ENCODE results near the gene TMED6. TPM values are rescaled to one million over a fixed set of nuclear protein-coding genes. Genes with fewer than 3 reads are reported as not detected.

The TMED6 gene
- total and polyA plus RNA-seq, 2 donors (not counting 3 experiments of a cell fraction or from before 2014, with no cell fraction given) = 1.2 TPM; not detected in 1

- Histone ChIP-seq H3K27ac (ENCODE audit: insufficient read depth, low read depth, low read length) (no peak overlapping the region), H3K9me3 (replicated peaks; ENCODE audit: control insufficient read depth, insufficient read depth, low read length) (no peaks in the 10 kb centered on the region), H3K9me1 (replicated peaks; ENCODE audit: control insufficient read depth, extremely low read depth, insufficient read depth, low read length) (no peaks in the 10 kb centered on the region), H2AFZ (ENCODE audit: low read depth, low read length) (no peak overlapping the region), H3K79me2 (ENCODE audit: control insufficient read depth, insufficient read depth, low read length) (peaks cover 7% of the 10 kb centered on the region), H3K9ac (replicated peaks; ENCODE audit: extremely low read depth, insufficient read depth, low read length) (no peak overlapping the region), H3K4me1 (ENCODE audit: control insufficient read depth, extremely low read depth, insufficient read depth, low read length) (peaks cover 7% of the 10 kb centered on the region), H3K4me2 (ENCODE audit: insufficient read depth, low read length) (no peak overlapping the region), H4K20me1 (replicated peaks; ENCODE audit: control insufficient read depth, extremely low read depth, insufficient read depth, low read length) (no peaks in the 10 kb centered on the region), H3K27me3 (ENCODE audit: control insufficient read depth in 2 of 2, insufficient read depth in 2 of 2, low read length in 2 of 2) (no peaks in the 10 kb centered on the region), H3K36me3 (ENCODE audit: control insufficient read depth in 2 of 2, extremely low read depth in 1 of 2, insufficient read depth in 2 of 2, low read length in 2 of 2) (peaks cover 2 to 3% of the 10 kb centered on the region in 2 experiments), H3K4me3 (replicated peaks in 1 of 3; ENCODE audit: insufficient read depth in 1 of 3, low read depth in 1 of 3, low read length in 3 of 3) (no peak overlapping the region)
- DNase-seq (ENCODE audit: low read depth, low spot score) (no peak), FAIRE-seq (no peak)
- intact Hi-C loops (cut with micrococcal nuclease) = no loop called here
- POLR2A ChIA-PET = no interaction called here
- no TSS peak for BruUV-seq (replicated peaks)
- dilution Hi-C loops (cut with MboI; ENCODE audit: extremely low pct_ligation_motif_present, low sequenced_read_pairs) = no loop called here
- CTCF ChIA-PET = no interaction called here
- TF ChIP-seq EZH2 (IDR thresholded peaks at IDR 0.05; ENCODE audit: borderline replicate concordance, low read depth, low read length, severe bottlenecking) (no peak), MAX (IDR thresholded peaks at IDR 0.05; ENCODE audit: insufficient read depth, insufficient read length) (no peak), JUN (IDR thresholded peaks at IDR 0.05; ENCODE audit: borderline replicate concordance, insufficient read depth, insufficient read length, low read depth) (no peak), GATA2 (IDR thresholded peaks at IDR 0.05; ENCODE audit: insufficient read depth, insufficient read length, low read depth, low read length) (no peak), CTCF (IDR thresholded peaks at IDR 0.05; ENCODE audit: extremely low read depth in 1 of 2, insufficient read depth in 1 of 2, low read depth in 1 of 2, low read length in 2 of 2) (no peak), POLR2A (IDR thresholded peaks at IDR 0.05; ENCODE audit: low read depth, low read length) (no peak), POLR2AphosphoS5 (IDR thresholded peaks at IDR 0.05; ENCODE audit: insufficient read depth, low read depth, low read length) (no peak), FOS (IDR thresholded peaks at IDR 0.05; ENCODE audit: borderline replicate concordance, insufficient read depth, low read length) (no peak), MYC (IDR thresholded peaks at IDR 0.05; ENCODE audit: low read depth, low read length) (no peak)
These were observed 44.5 kb downstream of the TMED6 start for GRCh38 chr16:69307091-69307490.

All from endothelial cell of umbilical vein (primary cell).